ENCODE measurements around the gene NR6A1.

The NR6A1 gene

DNA sequence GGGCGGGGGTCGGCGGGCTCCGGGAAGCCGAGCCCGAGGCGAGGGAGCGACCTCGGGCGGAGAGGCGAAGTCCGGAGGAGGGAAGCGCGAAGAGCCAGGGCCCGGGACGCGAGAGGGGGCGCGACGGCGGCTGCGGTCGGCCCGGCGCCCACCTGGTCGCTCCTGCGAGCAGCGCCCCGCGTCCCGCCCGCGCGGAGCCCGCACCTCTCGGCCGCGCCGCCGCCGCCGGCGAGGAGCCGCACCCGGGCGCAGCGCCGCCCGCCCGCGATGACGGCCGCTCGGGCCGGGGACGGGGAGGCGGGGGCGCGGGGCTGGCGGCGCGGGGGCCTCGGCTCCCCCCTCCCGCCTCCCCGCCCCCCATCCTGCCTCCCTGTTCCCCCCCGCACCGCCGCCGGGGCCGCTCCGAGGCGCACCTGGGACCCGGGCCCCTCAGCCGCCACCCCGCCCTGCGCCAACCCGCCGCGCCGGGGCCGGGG is 266.5 kb downstream of the NR6A1 start:
- no peak for DNase-seq (ENCODE audit: low read depth in 3 of 3)

GRCh38 chr9:124503713-124504529 is 267.2 kb downstream of the NR6A1 start:
- no peak for DNase-seq (ENCODE audit: low read depth in 3 of 3)

GRCh38 chr9:124502711-124503702 is 268.1 kb downstream of the NR6A1 start:
- no peak for DNase-seq (ENCODE audit: low read depth in 3 of 3)

DNA sequence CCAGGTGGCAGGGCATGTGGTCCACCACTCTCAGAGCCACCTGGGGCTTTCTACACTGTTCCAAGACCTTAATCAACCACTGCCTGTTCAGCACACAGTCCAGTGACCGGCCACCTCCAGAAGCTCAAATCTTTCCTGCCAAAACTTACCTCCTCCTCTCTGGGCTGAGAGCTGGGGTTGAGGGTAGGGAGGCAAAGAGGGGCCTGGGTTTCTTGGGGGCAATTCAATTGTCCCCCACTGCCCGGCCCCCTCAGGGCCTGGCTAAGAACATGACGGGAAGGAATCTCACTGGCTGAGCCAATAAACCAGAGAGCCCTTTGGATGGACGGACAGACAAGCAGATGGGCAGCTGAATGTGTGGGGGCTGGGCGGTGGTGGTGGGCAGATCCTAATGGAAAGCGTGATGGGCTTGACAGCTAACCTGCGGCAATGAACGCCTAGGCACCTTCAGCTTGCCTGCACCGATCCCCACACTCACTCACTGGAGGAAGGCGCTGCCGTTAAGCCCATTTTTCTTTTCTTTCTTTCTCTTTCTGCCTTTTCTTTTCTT is 269.3 kb downstream of the NR6A1 start:
- DNase-seq (ENCODE audit: low read depth in 3 of 3), result no peak

DNA sequence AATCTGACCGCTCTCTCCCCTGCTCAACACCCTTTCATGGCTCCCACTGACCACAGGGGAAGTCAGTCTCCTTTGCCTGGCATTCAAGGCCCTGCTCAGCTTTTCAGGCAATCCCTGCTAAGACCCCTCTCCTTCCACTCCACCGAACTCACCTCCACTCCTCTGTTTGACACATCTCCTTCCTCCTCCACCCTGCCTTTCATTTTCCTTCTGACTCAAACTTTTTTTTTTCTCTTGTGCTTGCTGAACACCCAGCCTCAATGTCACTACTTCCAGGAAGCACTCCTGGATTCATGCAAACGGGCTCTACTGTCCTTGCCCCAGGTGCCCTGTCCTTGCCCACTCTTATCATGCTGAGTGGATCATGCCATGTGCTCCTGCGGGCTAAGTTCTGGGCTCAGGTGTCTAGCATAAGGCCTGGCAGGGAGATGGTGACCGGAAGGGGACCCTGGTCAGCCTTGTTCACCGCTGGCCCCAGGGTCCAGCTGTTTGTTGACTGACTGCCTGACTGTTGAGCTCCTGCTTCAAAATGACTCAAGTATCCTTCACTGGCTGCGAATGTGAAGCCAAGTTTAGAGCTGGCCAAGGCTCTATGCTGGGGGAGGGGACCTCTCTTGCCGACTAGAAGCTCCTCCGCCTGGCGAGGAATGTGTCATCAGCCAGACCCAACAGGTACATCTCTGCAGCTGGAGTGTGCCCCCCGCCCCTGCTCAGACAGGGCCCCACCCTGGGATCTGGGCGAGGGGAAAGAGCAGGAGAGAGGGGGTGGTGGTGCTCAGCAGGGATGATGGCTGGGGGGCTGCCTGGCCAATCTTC is 270.1 kb downstream of the NR6A1 start:
- no peak for DNase-seq (ENCODE audit: low read depth in 3 of 3)

DNA sequence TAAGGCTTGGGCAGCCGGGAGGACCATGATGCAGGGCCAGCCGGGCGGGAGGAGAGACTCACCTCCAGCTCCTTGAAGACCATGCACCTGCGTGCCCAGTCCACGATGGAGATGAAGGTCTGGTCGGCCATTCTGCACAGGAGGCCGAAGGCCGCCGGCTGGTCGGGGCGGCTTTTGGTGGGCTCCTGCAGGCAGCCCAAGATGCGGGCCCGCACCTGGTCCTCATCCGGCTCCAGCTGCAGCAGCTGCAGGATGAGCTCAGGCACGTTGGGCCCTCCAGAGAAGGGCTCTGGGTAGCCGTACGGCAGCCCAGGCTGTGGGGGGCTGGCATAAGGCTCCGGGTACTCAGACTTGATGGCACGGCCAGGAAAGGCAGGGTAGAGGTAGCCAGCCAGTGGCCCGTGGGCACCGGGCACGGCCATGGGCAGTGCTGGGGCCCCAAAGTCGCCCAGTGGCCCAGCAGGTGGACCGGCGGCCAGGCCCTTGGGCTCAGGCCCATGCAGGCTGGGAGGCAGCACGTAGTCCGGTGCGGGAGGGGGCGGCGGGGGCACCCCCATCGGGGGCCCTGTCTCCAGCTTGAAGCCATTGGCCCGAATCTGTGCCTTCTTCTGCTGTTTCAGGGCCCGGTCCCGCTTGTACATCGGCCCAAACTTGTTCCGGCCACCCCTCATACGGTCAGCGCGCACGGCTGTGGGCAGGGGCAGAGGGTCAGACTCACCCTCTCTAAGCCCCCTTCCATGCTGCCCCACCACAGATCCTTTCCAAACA is 270.9 kb downstream of the NR6A1 start:
- no peak for DNase-seq (ENCODE audit: low read depth in 3 of 3)

DNA sequence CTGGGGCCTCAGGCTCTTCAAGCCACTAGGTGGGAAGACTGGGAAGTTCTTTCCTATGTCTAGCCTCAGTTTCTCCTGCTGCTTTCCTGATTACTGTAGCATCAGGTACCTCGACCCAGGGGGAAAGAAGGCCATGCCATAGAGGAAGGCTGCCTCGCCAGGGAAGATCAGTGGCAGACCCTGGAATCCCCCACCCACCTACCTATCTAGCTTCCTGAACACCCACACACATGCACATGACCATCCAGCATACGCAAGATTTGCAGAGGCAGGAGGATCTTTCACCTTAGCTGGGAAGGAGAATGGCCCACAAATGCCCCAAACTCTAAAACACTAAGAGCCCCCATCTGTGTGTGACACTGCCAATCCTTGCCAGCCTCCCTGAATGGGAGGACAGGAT is 271.9 kb downstream of the NR6A1 start:
- no peak for DNase-seq (ENCODE audit: low read depth in 3 of 3)

DNA sequence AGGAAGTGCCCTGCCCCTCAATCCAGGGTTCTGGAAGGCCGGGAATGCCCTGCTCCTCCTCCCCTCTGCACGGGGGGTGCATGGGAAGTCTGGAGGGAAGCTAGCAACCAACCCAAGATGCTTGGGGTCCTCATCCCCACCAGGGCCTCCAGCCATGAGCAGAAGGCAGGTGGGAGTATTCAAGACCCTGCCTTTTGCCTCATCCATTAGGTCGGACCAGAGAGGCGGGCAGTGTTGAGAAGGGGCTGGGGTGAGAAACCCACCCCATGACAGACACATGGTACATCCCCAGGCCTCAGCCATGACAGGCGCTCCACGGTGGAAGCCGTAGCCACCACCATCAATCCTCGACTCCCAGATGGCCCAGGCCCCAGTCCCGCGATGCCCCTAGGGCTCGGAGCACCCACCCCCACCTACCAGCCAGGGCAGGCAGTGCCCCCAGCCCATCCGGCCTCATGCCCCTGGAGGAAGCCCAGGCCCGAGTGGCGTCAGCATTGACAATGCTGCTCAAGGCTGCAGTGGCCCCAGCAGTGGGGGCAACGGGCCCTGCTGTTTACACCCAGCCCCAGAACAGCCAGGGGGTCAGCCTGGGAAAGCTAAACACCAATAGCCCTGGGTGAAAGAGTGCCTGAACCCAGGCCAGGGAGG is 272.5 kb downstream of the NR6A1 start:
- DNase-seq (ENCODE audit: low read depth in 3 of 3), result no peak

GRCh38 chr9:124498040-124498439 is 273.1 kb downstream of the NR6A1 start:
- no peak for DNase-seq (ENCODE audit: low read depth in 3 of 3)

- DNase-seq (ENCODE audit: low read depth in 3 of 3), result no peak
Measured at GRCh38 chr9:124497441-124497840, 273.7 kb downstream of the NR6A1 start.

- no peak for DNase-seq (ENCODE audit: low read depth in 3 of 3)
Measured at GRCh38 chr9:124496463-124496862, 274.6 kb downstream of the NR6A1 start.

GRCh38 chr9:124496075-124496449 is 275.0 kb downstream of the NR6A1 start:
- DNase-seq (ENCODE audit: low read depth in 3 of 3), result no peak

- no peak for DNase-seq (ENCODE audit: low read depth in 3 of 3)
Measured at GRCh38 chr9:124495126-124496074, 275.7 kb downstream of the NR6A1 start.

GRCh38 chr9:124493794-124494479 is 277.2 kb downstream of the NR6A1 start:
- DNase-seq (ENCODE audit: low read depth in 3 of 3), result no peak

GRCh38 chr9:124493218-124493617 is 277.9 kb downstream of the NR6A1 start:
- no peak for DNase-seq (ENCODE audit: low read depth in 3 of 3)

GRCh38 chr9:124492818-124493217 is 278.3 kb downstream of the NR6A1 start:
- DNase-seq (ENCODE audit: low read depth in 3 of 3), result no peak

- DNase-seq (ENCODE audit: low read depth in 3 of 3), result no peak
Measured at GRCh38 chr9:124491049-124491975, 279.8 kb downstream of the NR6A1 start.
